GM12864 (cell line): ENCODE measurements around the gene SHROOM3.

Experiments
- DNase-seq: peaks from one replicate; pipeline ENCODE4 v3.0.0-alpha.2; 2011; ENCODE audit warnings: low read depth
- H3K4me3 ChIP-seq: 2 replicates; pipeline ENCODE4 v1.5.1; 2011; ENCODE audit warnings: mild to moderate bottlenecking, low read depth, low read length, control low read depth
- TF ChIP-seq, protein P1 (sequence below): IDR thresholded peaks from 2 replicates; pipeline ENCODE4 v1.5.1; 2011; ENCODE audit warnings: low read depth, mild to moderate bottlenecking, moderate library complexity, low read length, control low read depth, inconsistent platforms; ENCODE audit errors: missing control alignments

SHROOM3 gene

DNA sequence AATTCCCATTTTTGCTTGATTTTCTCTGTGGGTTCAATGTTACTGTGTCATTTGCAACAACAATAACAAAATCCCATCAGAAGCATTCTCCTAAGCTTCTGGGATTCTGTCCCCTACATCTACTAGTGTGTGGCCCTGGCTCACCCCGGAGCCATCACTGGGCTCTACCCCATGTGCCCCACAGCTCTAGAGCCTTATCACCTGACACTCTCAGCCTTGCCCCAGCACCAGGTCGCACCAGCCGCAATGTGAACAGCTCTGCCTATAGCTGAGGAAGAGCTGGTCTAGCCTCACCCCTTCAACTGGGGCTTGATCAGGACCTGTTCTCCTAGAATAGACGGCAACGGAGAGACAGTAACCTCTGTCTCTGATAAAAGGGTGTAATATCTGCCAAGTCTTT, 161.7 kb downstream of the SHROOM3 start:
- no peak overlapping the region for H3K4me3 ChIP-seq
- TF ChIP-seq, protein P1, sequence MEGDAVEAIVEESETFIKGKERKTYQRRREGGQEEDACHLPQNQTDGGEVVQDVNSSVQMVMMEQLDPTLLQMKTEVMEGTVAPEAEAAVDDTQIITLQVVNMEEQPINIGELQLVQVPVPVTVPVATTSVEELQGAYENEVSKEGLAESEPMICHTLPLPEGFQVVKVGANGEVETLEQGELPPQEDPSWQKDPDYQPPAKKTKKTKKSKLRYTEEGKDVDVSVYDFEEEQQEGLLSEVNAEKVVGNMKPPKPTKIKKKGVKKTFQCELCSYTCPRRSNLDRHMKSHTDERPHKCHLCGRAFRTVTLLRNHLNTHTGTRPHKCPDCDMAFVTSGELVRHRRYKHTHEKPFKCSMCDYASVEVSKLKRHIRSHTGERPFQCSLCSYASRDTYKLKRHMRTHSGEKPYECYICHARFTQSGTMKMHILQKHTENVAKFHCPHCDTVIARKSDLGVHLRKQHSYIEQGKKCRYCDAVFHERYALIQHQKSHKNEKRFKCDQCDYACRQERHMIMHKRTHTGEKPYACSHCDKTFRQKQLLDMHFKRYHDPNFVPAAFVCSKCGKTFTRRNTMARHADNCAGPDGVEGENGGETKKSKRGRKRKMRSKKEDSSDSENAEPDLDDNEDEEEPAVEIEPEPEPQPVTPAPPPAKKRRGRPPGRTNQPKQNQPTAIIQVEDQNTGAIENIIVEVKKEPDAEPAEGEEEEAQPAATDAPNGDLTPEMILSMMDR: no peak
- no peak for DNase-seq

DNA sequence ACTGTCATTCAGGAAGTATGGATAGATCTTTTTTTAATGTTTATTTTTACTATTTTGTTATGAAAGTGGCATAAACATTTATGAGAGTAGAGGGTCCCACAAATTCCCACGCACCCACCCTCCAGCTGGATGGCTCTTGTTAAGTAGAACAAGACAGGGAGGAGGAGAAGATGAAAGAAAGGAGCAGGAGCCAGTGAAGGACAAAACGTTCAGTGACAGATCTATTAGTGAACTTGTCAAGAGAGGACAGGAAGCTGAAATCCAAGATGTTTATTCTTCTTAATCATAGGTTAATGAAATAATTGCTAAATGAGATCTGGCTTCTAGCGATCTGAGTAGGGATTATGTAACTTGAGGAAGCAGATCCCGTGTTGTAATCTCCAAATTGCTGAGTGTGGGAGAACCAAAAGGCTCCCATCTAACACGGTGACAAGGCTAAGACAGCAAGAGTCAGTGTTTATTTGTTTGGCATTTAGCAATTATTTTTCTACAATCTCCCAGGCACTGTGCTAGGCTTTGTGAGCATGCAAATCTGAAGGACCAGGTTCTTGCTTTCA, 162.5 kb downstream of the SHROOM3 start:
- TF ChIP-seq, protein P1: no peak
- H3K4me3 ChIP-seq: no peak overlapping the region
- no peak for DNase-seq

DNA sequence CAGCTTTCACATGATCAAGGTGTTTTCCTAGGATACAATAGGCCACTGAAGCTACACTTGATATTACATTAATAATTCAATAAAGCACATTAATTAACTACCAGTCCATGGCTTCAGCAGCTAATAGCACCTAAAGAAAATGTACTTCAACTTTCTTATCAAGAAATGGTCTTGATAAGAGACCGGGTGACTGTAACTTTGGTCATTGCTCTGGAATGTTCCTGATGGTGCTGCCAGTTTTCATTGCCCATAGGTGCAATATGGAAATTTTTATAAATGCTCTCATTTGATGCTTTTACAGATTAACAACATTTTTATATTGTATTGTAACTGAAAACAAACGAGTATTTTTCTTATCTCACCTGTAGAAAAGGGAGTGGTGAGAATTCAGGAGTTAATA, 165.4 kb downstream of the SHROOM3 start:
- TF ChIP-seq, protein P1: no peak
- DNase-seq: no peak
- H3K4me3 ChIP-seq: no peak overlapping the region

DNA sequence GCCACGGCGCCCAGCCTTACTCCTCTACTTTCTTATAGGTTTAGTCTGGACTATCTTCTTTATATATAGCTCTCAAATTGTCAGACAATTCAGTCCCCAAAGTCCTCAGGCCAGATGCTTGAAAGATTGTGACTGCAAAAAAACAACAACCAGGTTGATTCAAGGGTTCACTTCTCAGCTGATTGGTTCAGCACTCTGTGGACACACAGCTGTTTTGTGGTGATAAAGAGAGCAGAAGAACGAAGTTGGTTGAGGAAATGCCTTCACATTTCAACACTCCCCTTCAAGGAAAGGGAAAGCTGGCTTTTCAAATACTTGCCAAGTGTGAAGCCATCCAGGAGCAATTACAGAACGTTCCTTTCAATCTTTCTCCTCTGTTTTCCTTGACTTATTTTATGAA, 166.8 kb downstream of the SHROOM3 start:
- H3K4me3 ChIP-seq: no peak overlapping the region
- TF ChIP-seq, protein P1: no peak
- no peak for DNase-seq

DNA sequence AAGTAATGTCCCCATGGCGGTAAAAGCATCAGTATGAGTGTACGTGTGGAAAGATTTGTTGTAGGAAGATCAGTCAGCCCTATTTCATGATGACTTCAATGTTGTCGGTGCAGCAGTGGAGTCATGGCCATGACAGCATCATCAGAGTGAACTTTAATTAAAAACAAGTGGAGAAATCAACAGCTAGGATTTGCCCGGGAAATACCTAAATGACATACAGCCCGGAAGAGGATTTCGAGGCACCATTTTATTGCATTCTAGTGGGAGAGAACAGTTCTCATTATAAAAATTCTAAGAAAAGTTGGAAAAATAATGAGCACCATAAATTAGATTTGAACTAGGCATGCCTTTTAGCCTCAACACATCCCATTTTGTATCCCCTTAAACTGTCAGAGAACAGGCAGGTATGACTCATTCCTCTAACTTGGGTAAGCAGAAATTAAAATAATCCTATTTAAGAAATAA, 170.1 kb downstream of the SHROOM3 start:
- TF ChIP-seq, protein P1: no peak
- H3K4me3 ChIP-seq: no peak overlapping the region
- no peak for DNase-seq

DNA sequence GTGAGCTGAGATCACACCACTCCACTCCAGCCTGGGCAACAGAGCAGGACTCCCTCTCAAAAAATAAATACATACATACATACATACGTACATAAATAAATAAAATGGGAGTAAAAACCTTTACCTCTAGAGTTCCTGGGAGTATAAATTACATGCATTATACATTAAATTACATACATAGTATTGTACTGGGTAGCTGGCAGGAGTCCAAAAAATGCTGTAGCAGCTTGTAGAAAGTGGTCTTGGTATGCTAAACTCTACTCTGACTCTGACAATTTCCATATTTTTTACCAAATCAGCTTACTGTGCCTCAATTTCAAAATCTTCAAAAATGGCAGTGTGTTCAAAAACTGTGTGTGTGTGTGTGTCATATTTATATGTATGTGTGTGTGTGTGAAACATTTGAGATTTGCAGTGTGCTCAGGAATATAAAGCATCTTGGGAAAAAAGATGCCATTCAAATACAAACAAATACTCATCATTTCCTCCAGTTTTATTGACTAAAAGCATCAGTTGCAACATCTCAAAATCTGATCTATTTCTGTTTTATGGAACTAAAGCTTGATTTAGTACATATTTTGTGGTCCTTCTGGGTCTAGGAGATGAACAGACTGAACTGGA, 171.7 kb downstream of the SHROOM3 start:
- no peak for DNase-seq
- TF ChIP-seq, protein P1: no peak
- H3K4me3 ChIP-seq: no peak overlapping the region

DNA sequence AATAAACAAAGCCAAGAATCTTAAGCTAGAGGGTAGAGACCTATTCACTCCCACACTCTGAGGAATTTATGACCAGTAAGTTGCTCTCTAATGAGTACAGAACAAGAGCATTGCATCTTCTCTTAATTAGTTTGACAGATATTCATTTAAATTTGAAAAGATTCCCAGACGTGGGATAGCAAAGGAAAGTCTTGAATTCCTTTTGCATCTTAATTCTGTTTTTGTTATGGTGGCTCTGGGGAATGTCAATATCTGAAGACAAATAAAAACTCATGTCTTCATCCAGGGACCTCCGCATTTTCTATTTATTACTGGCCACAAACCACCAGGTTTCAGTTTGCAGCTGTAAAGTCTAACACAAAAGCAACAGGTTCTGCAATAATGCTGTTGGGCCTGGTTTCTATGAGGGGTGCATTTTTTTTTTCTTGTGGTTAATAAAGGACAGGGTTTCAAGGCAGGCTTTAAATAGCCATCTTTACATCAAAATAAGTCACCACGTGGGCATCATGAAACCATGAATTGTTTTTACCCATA, 172.3 kb downstream of the SHROOM3 start:
- no peak overlapping the region for H3K4me3 ChIP-seq
- peak; percentile 84 for DNase-seq
- TF ChIP-seq, protein P1: no peak
